ENCODE data around the gene ZSCAN22.

Gene ZSCAN22

DNA sequence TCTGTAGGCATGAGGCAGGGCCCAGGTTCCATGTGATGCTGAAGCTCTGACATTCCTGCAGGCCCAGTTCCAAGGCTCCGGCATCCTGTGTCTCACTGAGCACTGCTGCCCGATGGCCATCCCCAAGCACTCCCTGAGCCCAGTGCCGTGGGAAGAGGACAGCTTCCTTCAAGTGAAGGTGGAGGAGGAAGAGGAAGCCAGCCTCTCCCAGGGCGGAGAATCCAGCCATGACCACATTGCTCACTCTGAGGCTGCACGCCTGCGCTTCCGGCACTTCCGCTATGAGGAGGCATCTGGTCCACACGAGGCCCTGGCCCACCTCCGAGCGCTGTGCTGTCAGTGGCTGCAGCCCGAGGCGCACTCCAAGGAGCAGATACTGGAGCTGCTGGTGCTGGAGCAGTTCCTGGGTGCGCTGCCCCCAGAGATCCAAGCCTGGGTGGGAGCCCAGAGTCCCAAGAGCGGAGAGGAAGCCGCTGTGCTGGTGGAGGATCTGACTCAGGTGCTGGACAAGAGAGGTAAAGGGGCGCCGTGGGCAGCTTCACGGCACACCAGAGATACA is 8.0 kb downstream of the ZSCAN22 start:
- DNase-seq (ENCODE audit: low read depth): no peak
- TF ChIP-seq, protein P1, sequence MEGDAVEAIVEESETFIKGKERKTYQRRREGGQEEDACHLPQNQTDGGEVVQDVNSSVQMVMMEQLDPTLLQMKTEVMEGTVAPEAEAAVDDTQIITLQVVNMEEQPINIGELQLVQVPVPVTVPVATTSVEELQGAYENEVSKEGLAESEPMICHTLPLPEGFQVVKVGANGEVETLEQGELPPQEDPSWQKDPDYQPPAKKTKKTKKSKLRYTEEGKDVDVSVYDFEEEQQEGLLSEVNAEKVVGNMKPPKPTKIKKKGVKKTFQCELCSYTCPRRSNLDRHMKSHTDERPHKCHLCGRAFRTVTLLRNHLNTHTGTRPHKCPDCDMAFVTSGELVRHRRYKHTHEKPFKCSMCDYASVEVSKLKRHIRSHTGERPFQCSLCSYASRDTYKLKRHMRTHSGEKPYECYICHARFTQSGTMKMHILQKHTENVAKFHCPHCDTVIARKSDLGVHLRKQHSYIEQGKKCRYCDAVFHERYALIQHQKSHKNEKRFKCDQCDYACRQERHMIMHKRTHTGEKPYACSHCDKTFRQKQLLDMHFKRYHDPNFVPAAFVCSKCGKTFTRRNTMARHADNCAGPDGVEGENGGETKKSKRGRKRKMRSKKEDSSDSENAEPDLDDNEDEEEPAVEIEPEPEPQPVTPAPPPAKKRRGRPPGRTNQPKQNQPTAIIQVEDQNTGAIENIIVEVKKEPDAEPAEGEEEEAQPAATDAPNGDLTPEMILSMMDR (IDR thresholded peaks at IDR 0.05; ENCODE audit: control insufficient read depth, extremely low read depth, insufficient read depth): no peak
- H3K4me3 ChIP-seq (ENCODE audit: low read depth, low read length): no peak overlapping the region

DNA sequence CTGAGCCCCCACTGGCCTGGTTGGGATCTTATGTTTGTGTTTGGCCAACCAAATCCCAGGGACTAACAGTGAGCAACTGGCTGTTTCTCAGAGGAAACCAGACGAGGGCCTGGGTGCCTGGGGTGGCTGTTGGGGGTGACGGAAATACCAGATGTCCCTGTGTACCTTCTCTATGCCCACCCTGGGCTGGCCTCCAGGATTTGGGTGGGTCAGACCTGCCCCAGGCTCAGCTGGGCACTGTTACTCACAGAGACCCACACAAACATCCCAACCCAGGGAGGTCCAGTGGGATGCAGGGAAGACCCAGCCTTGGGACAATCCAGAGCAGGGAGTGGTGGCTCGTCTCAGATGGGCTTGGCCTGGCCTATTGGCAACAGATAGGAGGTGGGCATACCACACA is 8.8 kb downstream of the ZSCAN22 start:
- TF ChIP-seq, protein P1 (IDR thresholded peaks at IDR 0.05; ENCODE audit: control insufficient read depth, extremely low read depth, insufficient read depth): no peak
- DNase-seq (ENCODE audit: low read depth): no peak
- no peak overlapping the region for H3K4me3 ChIP-seq (ENCODE audit: low read depth, low read length)

DNA sequence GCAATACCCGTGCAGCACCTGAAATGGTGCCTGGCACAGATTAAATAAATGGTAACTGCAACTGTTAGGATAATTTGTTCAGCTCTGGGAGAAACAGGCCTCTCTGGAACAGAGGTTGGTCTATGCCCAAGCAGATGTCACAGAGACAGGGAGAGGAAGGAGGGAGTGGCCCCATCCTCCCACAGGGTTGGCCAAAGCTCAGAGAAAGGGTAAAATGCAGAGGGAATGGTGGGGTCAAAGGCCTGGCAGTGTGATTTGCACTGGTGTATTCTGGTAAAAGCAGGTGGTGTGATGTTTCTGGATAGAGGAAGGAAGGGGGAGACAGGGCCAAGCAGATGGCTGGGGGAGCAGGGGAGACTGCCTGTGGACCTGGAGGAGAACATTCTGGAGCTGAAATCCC is 9.4 kb downstream of the ZSCAN22 start:
- TF ChIP-seq, protein P1 (IDR thresholded peaks at IDR 0.05; ENCODE audit: control insufficient read depth, extremely low read depth, insufficient read depth): no peak
- no peak for DNase-seq (ENCODE audit: low read depth)

DNA sequence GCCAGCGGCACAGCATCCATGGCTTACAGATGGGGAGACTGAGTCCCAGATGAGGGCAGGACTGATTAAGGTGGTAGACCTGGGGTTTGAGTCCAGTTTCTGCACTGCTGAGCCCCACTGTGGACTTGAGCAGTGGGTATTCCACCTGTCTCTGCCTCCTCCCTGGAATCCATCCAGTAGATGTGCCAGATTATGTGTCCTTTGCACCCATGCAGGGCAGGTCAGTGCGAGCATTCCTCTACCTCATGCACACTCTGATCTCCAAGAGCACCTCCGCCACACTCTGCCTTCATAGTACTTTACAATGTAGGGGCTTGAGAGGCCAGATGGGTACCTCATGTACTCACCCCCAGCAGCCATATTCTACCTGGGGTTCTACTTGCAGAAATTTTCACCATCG is 10.0 kb downstream of the ZSCAN22 start:
- no peak overlapping the region for H3K4me3 ChIP-seq (ENCODE audit: low read depth, low read length)
- DNase-seq (ENCODE audit: low read depth): no peak
- TF ChIP-seq, protein P1 (IDR thresholded peaks at IDR 0.05; ENCODE audit: control insufficient read depth, extremely low read depth, insufficient read depth): no peak

More for the DNA sequence above, 9.4 kb downstream of the ZSCAN22 start:
- no peak overlapping the region for H3K4me3 ChIP-seq (ENCODE audit: low read depth, low read length)

DNA sequence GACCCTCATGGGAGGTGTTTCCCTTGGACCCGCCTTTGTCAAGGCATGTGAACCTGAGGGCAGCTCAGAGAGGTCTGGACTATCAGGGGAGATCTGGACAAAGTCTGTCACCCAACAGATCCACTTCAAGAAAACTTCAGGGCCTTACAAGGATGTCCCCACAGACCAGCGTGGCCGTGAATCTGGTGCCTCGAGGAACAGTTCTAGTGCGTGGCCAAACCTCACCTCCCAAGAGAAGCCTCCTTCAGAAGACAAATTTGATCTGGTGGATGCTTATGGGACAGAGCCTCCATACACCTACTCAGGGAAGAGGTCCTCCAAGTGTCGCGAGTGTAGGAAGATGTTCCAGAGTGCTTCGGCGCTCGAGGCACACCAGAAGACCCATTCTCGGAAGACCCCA is 11.5 kb downstream of the ZSCAN22 start:
- no peak overlapping the region for H3K4me3 ChIP-seq (ENCODE audit: low read depth, low read length)
- DNase-seq (ENCODE audit: low read depth): no peak
- TF ChIP-seq, protein P1 (IDR thresholded peaks at IDR 0.05; ENCODE audit: control insufficient read depth, extremely low read depth, insufficient read depth): no peak

DNA sequence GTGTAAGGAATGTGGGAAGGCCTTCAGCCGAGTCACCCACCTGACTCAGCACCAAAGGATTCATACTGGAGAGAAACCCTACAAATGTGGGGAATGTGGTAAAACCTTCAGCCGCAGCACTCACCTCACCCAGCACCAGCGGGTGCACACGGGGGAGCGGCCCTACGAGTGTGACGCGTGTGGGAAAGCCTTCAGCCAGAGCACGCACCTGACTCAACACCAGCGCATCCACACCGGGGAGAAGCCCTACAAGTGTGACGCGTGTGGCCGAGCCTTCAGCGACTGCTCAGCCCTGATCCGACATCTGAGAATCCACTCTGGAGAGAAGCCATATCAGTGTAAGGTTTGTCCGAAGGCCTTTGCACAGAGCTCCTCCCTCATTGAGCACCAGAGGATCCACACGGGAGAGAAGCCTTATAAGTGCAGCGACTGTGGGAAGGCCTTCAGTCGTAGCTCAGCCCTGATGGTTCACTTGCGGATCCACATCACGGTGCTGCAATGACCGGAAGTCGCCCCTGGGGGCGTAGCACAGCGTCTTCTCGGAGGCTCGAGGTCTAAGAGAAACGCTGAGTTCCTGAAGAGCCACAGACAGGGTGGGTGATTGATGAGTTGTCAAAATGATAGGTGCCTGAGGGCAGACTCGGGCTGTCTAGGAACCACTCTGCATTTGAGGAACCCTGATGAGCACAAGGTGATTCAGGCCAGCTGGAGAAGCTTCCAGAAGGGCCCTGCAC is 12.2 kb downstream of the ZSCAN22 start:
- TF ChIP-seq, protein P1 (IDR thresholded peaks at IDR 0.05; ENCODE audit: control insufficient read depth, extremely low read depth, insufficient read depth): no peak
- no peak overlapping the region for H3K4me3 ChIP-seq (ENCODE audit: low read depth, low read length)
- DNase-seq (ENCODE audit: low read depth): no peak

DNA sequence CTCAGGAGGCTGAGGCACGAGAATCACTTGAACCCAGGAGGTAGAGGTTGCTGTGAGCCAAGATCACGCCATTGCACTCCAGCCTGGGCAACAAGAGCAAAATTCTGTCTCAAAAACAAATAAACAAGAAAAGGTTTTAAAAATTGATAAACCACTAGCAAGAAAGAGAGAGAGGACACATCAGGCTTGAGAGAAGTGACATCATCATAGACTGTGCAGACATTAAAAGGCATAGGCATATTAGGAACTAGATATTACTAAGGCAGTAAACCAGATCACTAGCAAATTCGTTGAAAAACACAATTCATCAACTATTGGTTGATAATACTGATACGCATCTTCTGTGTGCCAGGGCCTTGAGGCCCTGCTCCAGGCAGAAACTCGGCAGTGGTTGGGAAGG is 18.8 kb downstream of the ZSCAN22 start:
- DNase-seq (ENCODE audit: low read depth): no peak
- TF ChIP-seq, protein P1 (IDR thresholded peaks at IDR 0.05; ENCODE audit: control insufficient read depth, extremely low read depth, insufficient read depth): no peak
- no peak overlapping the region for H3K4me3 ChIP-seq (ENCODE audit: low read depth, low read length)

All from LNCaP clone FGC (cell line).